Naive thymus-derived CD8-positive, alpha-beta T cell (primary cell): ENCODE results near the gene SLC22A31. TPM values are rescaled to one million over a fixed set of nuclear protein-coding genes. Genes with fewer than 3 reads are reported as not detected.

Source experiments
- polyA plus RNA-seq, 3 donors: library from polyadenylated mRNA; unstranded; fragments of 300-500 nt; fragmentation: Illumina TruSeq; gene quantifications; one replicate each; pipeline ENCODE4 v1.2.3, GENCODE V29; 2021
- total RNA-seq, 8 experiments: library from RNA in 2 of 8; stranded (reverse) in 2 of 8; gene quantifications; one replicate each; pipeline ENCODE4 v1.2.3 and lab custom pipeline; 2021 to 2026

SLC22A31 gene
- total and polyA plus RNA-seq, 5 experiments from 2014 or later = not detected

Other genes with a start within 250 kb of the SLC22A31 start
- gene CBFA2T3, start 223.3 kb downstream of the SLC22A31 start, total RNA-seq = 1 to 10 TPM; 1.5 to 2.0 TPM
- under 1 TPM in 1 of 3 donors, not detected in 2; 0.04 TPM for gene CBFA2T3, start 223.3 kb downstream of the SLC22A31 start, polyA plus RNA-seq
- gene ACSF3, start 106.7 kb downstream of the SLC22A31 start, total RNA-seq = 10 to 100 TPM; 61.5 to 64.4 TPM
- 10 to 100 TPM; 21.3 to 44.7 (median 22.9) TPM for gene ACSF3, start 106.7 kb downstream of the SLC22A31 start, polyA plus RNA-seq
- not detected for gene CDH15, start 28.8 kb downstream of the SLC22A31 start, total RNA-seq
- not detected for gene CDH15, start 28.8 kb downstream of the SLC22A31 start, polyA plus RNA-seq
- gene ZNF778, start 17.2 kb upstream of the SLC22A31 start, total RNA-seq = 10 to 100 TPM in 1 of 2 experiments, 1 to 10 TPM in 1; 8.7 to 11.0 TPM
- gene ZNF778, start 17.2 kb upstream of the SLC22A31 start, polyA plus RNA-seq = 1 to 10 TPM; 2.0 to 5.5 (median 2.9) TPM